GM18517 (cell line): Measurements from ENCODE around the gene EXOSC10.
"Not testable (repeated sequence)": the region's sequence is repeated elsewhere in the genome, so short reads cannot be mapped to it uniquely, and the experiment has no call there.

Experiments used
- ATAC-seq: cut with Tn5 transposase; IDR thresholded peaks from one replicate; pipeline ENCODE4 v1.9.1; 2021; ENCODE audit warnings: mild to moderate bottlenecking, moderate library complexity; ENCODE audit not compliant: unreplicated experiment

Gene EXOSC10

GRCh38 chr1:11109047-11109760 lies 9.5 kb upstream of the EXOSC10 start:
- no peak for ATAC-seq

- ATAC-seq = no peak
These were observed 7.9 kb upstream of the EXOSC10 start for GRCh38 chr1:11107599-11107998.

GRCh38 chr1:11105586-11105985 lies 5.9 kb upstream of the EXOSC10 start:
- ATAC-seq = no peak

- ATAC-seq = no peak
These were observed 1.7 kb upstream of the EXOSC10 start for GRCh38 chr1:11101347-11101746.

GRCh38 chr1:11100806-11101205 lies 1.1 kb upstream of the EXOSC10 start:
- not testable (repeated sequence) for ATAC-seq

GRCh38 chr1:11100149-11100493 lies 452 bp upstream of the EXOSC10 start:
- no peak for ATAC-seq

GRCh38 chr1:11098931-11099309 lies 749 bp downstream of the EXOSC10 start:
- no peak for ATAC-seq

GRCh38 chr1:11083784-11084183 lies 15.9 kb downstream of the EXOSC10 start:
- ATAC-seq = not testable (repeated sequence)

GRCh38 chr1:11080931-11081330 lies 18.7 kb downstream of the EXOSC10 start:
- ATAC-seq = no peak

- no peak for ATAC-seq
These were observed 21.0 kb downstream of the EXOSC10 start for GRCh38 chr1:11078631-11079030.

GRCh38 chr1:11073398-11073797 lies 26.3 kb downstream of the EXOSC10 start:
- ATAC-seq = not testable (repeated sequence)

- no peak for ATAC-seq
These were observed 27.3 kb downstream of the EXOSC10 start for GRCh38 chr1:11072216-11072917.

GRCh38 chr1:11071463-11072215 lies 28.0 kb downstream of the EXOSC10 start:
- no peak for ATAC-seq

- ATAC-seq = no peak
These were observed 28.8 kb downstream of the EXOSC10 start for GRCh38 chr1:11070876-11071275.

GRCh38 chr1:11068600-11069473 lies 30.8 kb downstream of the EXOSC10 start:
- no peak for ATAC-seq

- no peak for ATAC-seq
These were observed 31.7 kb downstream of the EXOSC10 start for GRCh38 chr1:11067716-11068599.

- no peak for ATAC-seq
These were observed 33.9 kb downstream of the EXOSC10 start for GRCh38 chr1:11065796-11066195.

- ATAC-seq = no peak
These were observed 34.7 kb downstream of the EXOSC10 start for GRCh38 chr1:11064942-11065341.

GRCh38 chr1:11063937-11064537 lies 35.6 kb downstream of the EXOSC10 start:
- not testable (repeated sequence) for ATAC-seq
